Stimulated activated CD4-positive, alpha-beta T cell treated with anti-CD3 and anti-CD28 coated beads, Interleukin-4, amount 100 ng/mL, for 1 hour (primary cell): ENCODE measurements around the gene HSD17B11.
"Not testable (repeated sequence)": the region's sequence is repeated elsewhere in the genome, so short reads cannot be mapped to it uniquely, and the experiment has no call there.

Experiments
- DNase-seq: peaks from one replicate; pipeline ENCODE4 v3.0.0-alpha.2; 2020

Gene HSD17B11

GRCh38 chr4:87304745-87305432 is 86.1 kb downstream of the HSD17B11 start:
- DNase-seq, result no peak

- no peak for DNase-seq
Observed at GRCh38 chr4:87299898-87300297, 91.1 kb downstream of the HSD17B11 start.

DNA sequence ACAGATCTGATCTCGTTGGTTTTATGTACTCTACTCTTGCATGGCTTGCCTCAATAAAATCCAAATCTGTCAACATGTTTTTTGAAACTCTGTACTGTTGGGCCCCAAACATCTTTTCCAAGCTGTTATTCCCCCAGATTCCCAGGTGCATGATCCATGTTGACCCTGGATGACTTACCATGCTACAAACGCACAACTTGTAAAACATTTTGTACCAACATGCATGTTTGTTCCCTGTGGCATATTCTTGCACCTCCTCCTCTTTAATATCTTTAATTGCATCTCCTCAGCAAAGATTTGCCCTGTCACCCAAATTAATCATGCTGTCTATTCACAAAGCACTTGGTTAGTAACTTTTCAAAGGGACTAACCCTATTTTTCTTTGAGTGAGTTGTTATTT is 92.6 kb downstream of the HSD17B11 start:
- no peak for DNase-seq

- DNase-seq, result not testable (repeated sequence)
Observed at GRCh38 chr4:87294911-87295310, 96.1 kb downstream of the HSD17B11 start.

DNA sequence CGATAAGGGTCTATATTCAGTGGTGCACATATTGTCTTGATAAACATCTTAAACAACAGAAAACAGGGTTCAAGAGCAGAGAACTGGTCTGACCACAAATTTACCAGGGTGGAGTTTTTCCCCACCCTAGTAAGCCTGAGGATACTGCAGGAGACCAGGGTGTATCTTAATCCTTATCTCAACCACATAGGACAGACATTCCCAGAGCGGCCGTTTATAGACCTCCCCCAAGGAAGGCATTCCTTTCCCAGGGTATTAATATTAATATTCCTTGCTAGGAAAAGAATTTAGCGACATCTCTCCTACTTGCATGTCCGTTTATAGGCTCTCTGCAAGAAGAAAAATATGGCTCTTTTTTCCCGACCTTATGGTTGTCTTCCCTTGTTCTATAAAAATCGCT is 97.1 kb downstream of the HSD17B11 start:
- DNase-seq, result not testable (repeated sequence)

DNA sequence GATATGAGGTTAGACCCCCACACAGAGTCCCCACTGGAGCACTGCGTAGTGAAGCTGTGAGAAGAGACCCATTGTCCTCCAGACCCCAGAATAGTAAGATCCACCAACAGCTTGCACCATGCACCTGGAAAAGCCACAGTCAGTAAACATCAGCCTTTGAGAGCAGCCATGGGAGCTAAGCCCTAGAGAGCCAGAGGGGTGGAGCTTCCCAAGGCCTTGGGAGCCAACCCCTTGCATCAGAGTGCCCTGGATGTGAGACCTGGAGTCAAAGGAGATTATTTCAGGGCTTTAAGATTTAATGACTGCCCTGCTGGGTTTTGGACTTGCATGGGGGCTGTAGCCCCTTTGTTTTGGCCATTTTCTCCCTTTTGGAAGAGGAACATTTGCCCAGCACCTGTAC is 104.0 kb downstream of the HSD17B11 start:
- DNase-seq, result no peak
